HT-29 (cell line): ENCODE data around the gene POU6F2. TPM values are rescaled to one million over a fixed set of nuclear protein-coding genes. Genes with fewer than 3 reads are reported as not detected.

Experiments
- DNase-seq: peaks from one replicate; pipeline ENCODE4 v3.0.0-alpha.2; 2015; ENCODE audit warnings: low spot score
- total RNA-seq: library from RNA; depleted of rRNA; stranded (reverse); fragments of >200 nt; shearing (Covaris generic); gene quantifications from 2 replicates; pipeline ENCODE4 v1.2.3, GENCODE V29; 2014

POU6F2 gene
- total RNA-seq, 1 experiment from 2014 or later: not detected

- DNase-seq: no peak
These were observed 454.7 kb downstream of the POU6F2 start for GRCh38 chr7:39432368-39432767.

DNA sequence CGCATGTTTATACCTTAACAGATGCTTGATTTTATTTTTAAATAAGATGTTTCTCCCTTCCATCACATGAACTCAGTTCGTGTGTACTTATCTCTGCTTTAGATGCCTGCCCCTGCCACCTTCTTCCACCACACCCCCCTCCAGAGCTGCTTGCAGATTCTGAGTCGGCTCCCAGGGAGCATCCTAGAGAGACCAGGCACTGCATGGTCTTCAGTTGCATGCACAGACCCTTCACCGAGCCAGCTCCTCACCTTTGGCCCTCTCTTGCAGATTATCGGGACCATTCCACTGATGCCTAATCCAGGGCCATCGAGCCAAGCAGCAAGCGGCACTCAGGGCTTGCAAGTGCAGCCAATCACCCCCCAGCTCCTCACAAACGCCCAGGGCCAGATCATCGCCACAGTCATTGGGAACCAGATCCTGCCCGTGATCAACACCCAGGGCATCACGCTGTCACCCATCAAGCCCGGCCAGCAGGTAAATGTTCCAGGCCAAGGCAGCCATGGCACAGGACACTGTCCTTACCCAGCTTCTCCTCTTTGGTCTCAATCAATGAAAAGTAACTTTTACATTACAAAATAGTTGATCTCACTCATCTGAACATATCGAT is 455.2 kb downstream of the POU6F2 start:
- no peak for DNase-seq

DNA sequence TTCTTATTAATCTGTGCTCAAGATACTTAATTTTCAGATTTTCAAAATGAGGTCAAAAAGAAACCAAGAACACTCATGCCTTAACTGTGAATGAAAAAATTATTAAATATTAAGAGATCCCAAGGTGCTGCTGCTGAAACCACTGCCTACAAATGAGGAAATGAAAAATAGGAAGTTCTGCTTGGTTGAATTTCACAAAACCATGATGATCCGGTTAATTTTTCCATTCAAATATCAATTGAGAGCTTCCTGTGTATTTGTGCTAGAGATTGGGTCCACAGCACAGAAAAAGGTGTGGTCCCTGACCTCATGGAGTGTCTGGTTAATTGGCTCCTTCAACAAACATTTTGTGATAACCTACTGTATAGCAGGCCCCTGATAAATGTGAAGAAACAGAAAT is 455.8 kb downstream of the POU6F2 start:
- DNase-seq: no peak

- no peak for DNase-seq
These were observed 456.3 kb downstream of the POU6F2 start for GRCh38 chr7:39434012-39434411.

DNA sequence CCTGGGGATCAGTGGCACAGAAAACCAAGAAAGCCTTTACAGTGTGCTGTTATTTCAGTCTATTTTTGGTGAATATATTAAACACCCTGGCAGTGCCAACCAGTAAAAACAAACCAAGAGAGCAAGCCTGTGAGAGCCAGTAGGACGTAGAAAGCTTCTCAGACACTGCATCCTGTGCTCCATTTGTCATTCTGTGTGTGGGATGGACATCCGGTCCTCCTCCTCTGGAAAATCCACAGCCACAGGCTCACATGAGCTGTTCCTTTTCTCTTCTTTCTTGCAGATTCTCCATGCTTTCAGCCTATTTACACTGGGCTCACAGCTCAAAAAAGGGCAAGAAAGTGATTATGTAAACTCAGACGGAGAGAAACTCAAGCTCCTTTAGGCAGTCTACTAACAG is 468.8 kb downstream of the POU6F2 start:
- DNase-seq: no peak

GRCh38 chr7:39451901-39452300 is 474.2 kb downstream of the POU6F2 start:
- DNase-seq: no peak

DNA sequence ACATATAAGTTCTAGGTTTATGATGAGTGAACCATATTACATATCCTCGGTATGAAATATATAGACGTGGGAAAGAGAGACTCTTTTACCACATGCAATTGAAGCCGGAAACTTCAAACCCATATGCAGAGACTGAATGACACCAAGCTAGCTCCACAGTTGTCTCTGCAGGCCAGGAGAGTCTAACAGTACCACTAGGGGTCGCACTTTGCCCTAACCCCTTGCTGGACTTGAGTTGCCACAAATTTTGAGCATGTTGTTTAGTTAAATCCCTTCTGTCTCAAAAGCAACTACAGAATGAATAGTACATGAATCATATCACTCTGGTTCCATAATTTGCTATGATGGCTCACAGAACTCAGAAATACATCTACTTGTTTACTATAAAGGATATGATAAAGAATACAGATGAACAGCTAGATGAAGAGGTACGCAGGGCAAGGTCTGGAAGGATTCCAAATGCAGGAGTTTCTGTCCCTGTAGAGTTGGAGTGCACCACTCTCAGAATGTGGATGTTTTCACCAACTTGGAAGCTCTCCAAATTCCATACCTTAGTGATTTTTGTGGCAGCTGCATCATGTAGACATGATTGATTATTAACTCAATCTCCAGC is 476.1 kb downstream of the POU6F2 start:
- DNase-seq: peak; percentile 84

DNA sequence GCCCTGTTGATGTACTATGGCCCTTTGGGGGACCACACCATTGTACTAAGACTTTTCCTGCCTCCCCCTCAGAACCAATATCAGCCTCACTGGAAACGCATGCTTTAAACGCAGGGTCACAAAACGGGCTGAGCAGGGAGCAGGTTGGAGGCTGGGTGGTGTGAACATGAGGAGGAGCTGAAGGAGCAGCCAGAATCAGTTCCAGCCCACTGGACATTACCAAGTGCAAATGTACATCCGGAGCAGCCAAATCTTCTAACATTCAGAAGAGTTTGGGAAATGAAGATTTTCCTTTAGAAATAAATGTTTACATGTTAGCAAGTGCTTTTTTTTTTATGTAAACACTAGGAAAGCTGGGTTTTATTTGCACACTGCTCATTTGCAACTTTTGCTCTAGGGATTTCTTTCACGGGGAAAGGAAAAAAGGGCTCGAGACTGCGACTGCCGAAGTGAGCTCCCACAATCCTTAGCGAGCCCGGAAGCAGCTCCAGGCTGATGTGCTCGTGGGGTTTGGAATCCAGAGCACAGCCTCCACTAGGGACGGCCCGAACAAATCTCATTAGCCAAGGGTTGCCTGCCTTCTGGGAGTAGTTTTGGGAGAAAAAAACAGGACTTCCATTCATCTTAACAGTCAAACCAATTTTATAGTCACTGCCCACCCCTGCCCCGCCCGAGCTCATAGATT is 480.5 kb downstream of the POU6F2 start:
- DNase-seq: no peak

GRCh38 chr7:39459636-39460035 is 481.9 kb downstream of the POU6F2 start:
- DNase-seq: no peak

DNA sequence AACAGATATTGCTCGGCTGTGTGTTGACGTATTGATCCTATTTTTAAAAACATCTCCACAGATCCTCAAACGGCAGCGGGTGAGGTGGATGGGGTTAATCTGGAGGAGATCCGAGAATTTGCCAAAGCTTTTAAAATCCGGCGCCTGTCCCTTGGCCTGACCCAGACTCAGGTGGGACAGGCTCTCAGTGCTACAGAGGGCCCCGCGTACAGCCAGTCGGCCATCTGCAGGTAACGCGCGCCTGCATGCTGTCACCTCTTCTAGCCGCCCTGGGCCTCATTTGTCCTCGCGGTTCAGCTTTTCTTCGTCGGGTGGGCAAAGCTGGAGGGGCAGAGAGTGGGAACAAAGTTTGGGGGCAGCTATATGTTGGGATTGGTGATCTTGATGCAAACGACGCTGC is 482.8 kb downstream of the POU6F2 start:
- no peak for DNase-seq

GRCh38 chr7:39461263-39461820 is 483.6 kb downstream of the POU6F2 start:
- no peak for DNase-seq

GRCh38 chr7:39463252-39463651 is 485.5 kb downstream of the POU6F2 start:
- no peak for DNase-seq

DNA sequence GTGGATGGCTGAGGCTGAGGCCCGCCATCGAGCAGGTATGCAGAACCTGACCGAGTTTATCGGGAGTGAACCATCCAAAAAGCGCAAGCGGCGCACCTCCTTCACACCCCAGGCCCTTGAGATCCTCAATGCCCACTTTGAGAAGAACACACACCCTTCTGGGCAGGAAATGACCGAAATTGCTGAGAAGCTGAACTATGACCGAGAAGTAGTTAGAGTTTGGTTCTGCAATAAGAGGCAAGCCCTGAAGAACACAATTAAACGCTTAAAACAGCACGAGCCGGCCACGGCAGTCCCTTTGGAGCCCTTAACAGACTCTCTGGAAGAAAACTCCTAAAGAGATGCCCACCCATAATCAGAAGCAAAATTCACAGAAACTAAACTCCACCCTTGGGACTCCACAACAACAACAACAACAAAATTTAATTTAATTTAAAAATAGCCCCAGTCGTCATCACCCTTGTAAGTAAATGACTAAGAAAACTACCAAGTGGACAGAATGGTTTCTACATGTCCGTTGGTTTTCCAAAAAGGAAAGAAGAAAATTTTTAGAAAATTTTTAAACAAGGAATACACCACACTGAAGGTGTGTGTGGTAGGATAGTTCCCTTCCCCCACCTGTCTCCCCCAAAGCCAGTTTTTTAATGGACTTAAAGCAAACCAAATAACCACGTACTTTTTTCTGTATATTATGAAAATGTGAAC is 486.8 kb downstream of the POU6F2 start:
- no peak for DNase-seq

- DNase-seq: peak; percentile 75
These were observed 487.6 kb downstream of the POU6F2 start for GRCh38 chr7:39465055-39465929.

DNA sequence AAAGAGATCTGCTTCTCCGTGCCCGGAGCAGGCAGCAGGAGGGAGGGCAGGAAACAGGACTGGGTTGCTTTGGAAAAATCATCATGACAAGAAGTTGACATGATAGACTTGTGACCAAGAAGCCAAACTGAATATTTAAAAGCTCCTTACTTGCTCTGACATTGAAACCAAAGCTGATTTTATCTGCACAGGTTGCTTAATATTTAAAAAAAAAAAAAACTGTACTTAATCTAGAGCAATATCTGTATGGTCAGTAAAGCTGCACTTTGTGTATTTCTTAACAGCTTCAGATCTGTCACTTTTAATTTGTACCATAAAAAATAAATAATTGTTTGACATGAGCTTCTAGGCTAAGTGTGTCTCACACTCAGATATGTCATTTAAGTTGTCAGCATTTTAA is 490.6 kb downstream of the POU6F2 start:
- DNase-seq: no peak

- no peak for DNase-seq
These were observed 491.2 kb downstream of the POU6F2 start for GRCh38 chr7:39468808-39469374.

- DNase-seq: no peak
These were observed 503.2 kb downstream of the POU6F2 start for GRCh38 chr7:39480901-39481300.

- DNase-seq: no peak
These were observed 511.0 kb downstream of the POU6F2 start for GRCh38 chr7:39488467-39489393.

- DNase-seq: no peak
These were observed 512.6 kb downstream of the POU6F2 start for GRCh38 chr7:39490296-39490695.

GRCh38 chr7:39493934-39494333 is 516.2 kb downstream of the POU6F2 start:
- no peak for DNase-seq
